NB4 (cell line): ENCODE results near the gene DOLPP1.

ENCODE experiments used
- MYC ChIP-seq: IDR thresholded peaks from 2 replicates; pipeline ENCODE4 v1.6.1; 2011; ENCODE audit warnings: low read depth, low read length
- POLR2A ChIP-seq: IDR thresholded peaks from 2 replicates; pipeline ENCODE4 v1.6.1; 2011; ENCODE audit warnings: mild to moderate bottlenecking; ENCODE audit not compliant: insufficient read length; ENCODE audit errors: extremely low read depth
- TF ChIP-seq, protein P1 (sequence below): IDR thresholded peaks from one replicate; pipeline ENCODE4 v1.5.1; 2012; ENCODE audit warnings: low read depth, low read length
- TF ChIP-seq, protein P2 (sequence below): IDR thresholded peaks from 2 replicates; pipeline ENCODE4 v1.6.1; 2011; ENCODE audit warnings: low read depth, low read length

- TF ChIP-seq, protein P1, sequence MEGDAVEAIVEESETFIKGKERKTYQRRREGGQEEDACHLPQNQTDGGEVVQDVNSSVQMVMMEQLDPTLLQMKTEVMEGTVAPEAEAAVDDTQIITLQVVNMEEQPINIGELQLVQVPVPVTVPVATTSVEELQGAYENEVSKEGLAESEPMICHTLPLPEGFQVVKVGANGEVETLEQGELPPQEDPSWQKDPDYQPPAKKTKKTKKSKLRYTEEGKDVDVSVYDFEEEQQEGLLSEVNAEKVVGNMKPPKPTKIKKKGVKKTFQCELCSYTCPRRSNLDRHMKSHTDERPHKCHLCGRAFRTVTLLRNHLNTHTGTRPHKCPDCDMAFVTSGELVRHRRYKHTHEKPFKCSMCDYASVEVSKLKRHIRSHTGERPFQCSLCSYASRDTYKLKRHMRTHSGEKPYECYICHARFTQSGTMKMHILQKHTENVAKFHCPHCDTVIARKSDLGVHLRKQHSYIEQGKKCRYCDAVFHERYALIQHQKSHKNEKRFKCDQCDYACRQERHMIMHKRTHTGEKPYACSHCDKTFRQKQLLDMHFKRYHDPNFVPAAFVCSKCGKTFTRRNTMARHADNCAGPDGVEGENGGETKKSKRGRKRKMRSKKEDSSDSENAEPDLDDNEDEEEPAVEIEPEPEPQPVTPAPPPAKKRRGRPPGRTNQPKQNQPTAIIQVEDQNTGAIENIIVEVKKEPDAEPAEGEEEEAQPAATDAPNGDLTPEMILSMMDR = no peak
- TF ChIP-seq POLR2A = no peak
- no peak for TF ChIP-seq MYC
- TF ChIP-seq, protein P2, sequence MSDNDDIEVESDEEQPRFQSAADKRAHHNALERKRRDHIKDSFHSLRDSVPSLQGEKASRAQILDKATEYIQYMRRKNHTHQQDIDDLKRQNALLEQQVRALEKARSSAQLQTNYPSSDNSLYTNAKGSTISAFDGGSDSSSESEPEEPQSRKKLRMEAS = no peak
Measured at GRCh38 chr9:129108083-129108804, 27.3 kb downstream of the DOLPP1 start.
